GM20000 (cell line): Measurements from ENCODE around the gene MAD1L1.

ENCODE experiments used
- DNase-seq: peaks from one replicate; pipeline ENCODE4 v3.0.0; 2012; ENCODE audit warnings: low spot score
- CTCF ChIP-seq: IDR thresholded peaks from 2 replicates; pipeline ENCODE4 v1.5.1; 2012; ENCODE audit warnings: mild to moderate bottlenecking, control low read depth; ENCODE audit errors: extremely low read depth, missing control alignments

Gene MAD1L1

GRCh38 chr7:2202901-2203765, 29.6 kb downstream of the MAD1L1 start:
- DNase-seq, result no peak

GRCh38 chr7:2202361-2202761, 30.4 kb downstream of the MAD1L1 start:
- no peak for DNase-seq
- no peak for TF ChIP-seq CTCF

More at GRCh38 chr7:2202901-2203765, 29.6 kb downstream of the MAD1L1 start:
- TF ChIP-seq CTCF, result no peak

- no peak for TF ChIP-seq CTCF
- DNase-seq, result no peak
Measured at GRCh38 chr7:2201686-2202360, 30.9 kb downstream of the MAD1L1 start.

- no peak for TF ChIP-seq CTCF
- DNase-seq, result no peak
Measured at GRCh38 chr7:2201128-2201527, 31.6 kb downstream of the MAD1L1 start.

GRCh38 chr7:2200584-2200980, 32.2 kb downstream of the MAD1L1 start:
- no peak for TF ChIP-seq CTCF
- no peak for DNase-seq

- TF ChIP-seq CTCF, result no peak
- no peak for DNase-seq
Measured at GRCh38 chr7:2199956-2200583, 32.7 kb downstream of the MAD1L1 start.

- no peak for TF ChIP-seq CTCF
- DNase-seq, result no peak
Measured at GRCh38 chr7:2199528-2199927, 33.2 kb downstream of the MAD1L1 start.
